ENCODE measurements around the gene RSL24D1.

RSL24D1 gene

DNA sequence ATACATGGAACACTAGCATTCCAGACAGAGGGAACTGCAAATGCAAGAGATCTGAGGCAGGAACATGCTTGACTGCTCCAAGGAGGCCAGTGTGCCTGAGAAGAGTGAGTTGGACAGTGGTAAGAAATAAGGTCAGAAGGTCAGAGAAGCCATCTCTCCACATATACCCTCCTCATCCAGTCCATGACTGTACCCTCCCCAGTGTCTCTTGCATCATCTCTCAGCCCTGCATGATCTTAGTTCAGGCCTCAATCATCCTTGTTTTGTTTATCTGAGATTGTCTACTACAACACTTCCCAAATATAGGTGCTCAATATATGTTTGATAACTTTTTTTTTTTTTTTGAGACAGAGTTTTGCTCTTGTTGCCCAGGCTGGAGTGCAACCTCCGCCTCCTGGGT is 5.5 kb upstream of the RSL24D1 start:
- Histone ChIP-seq H3K27me3 (ENCODE audit: control insufficient read depth, insufficient read depth, low read length) (no peaks in the 10 kb centered on the region), H3K4me1 (ENCODE audit: control insufficient read depth, insufficient read depth, low read length) (peaks cover 6% of the 10 kb centered on the region), H3K9me3 (replicated peaks; ENCODE audit: low read length) (no peaks in the 10 kb centered on the region), H3K36me3 (ENCODE audit: insufficient read depth, low read length) (no peaks in the 10 kb centered on the region), H3K9ac (ENCODE audit: low read depth, low read length) (no peak overlapping the region), H3K4me3 (ENCODE audit: low read length) (no peak overlapping the region), H3K4me2 (ENCODE audit: low read length) (no peak overlapping the region)

DNA sequence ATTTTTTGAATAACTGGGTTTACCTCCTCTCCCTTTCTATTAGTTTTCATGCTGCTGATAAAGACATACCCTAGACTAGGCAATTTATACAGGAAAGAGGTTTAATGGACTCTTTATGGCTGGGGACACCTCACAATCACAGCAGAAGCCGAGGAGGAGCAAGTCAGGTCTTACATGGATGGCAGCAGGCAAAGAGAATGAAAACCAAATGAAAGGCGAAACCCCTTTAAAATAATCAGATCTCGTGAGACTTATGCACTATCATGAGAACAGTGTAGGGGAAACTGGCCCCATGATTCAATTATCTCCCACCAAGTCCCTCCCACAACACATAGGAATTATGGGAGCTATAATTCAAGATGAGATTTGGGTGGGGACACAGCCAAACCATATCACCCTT is 2.0 kb upstream of the RSL24D1 start:
- Histone ChIP-seq H3K9ac (ENCODE audit: low read depth, low read length) (no peak overlapping the region), H3K4me2 (ENCODE audit: low read length) (no peak overlapping the region), H3K4me1 (ENCODE audit: control insufficient read depth, insufficient read depth, low read length) (peaks cover 23% of the 10 kb centered on the region), H3K9me3 (replicated peaks; ENCODE audit: low read length) (no peaks in the 10 kb centered on the region), H3K4me3 (ENCODE audit: low read length) (no peak overlapping the region), H3K36me3 (ENCODE audit: insufficient read depth, low read length) (peaks cover 2% of the 10 kb centered on the region), H3K27me3 (ENCODE audit: control insufficient read depth, insufficient read depth, low read length) (no peaks in the 10 kb centered on the region)

DNA sequence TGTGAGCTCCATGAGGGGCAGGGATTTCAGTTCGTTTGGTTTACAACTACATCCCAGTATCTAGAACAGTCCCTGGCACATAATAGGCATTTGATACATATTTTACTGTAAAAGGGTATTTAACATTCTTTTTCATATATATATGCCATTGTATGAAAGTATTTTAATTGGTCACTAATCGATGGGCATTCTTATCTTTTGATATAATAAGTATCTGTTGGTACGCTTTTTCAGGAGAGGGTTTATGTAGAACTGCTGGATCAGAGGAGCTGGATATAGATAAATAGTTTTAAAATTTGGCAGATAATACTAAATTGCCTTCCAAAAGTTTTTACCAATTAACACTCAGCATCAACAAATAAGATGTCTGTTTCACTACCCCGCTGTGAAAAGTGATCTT is 978 bp upstream of the RSL24D1 start:
- Histone ChIP-seq H3K9me3 (replicated peaks; ENCODE audit: low read length) (no peaks in the 10 kb centered on the region), H3K9ac (ENCODE audit: low read depth, low read length) (peak overlapping the region; percentile 91), H3K4me2 (ENCODE audit: low read length) (peak overlapping the region; percentile 86), H3K4me3 (ENCODE audit: low read length) (peak overlapping the region; percentile 90), H3K27me3 (ENCODE audit: control insufficient read depth, insufficient read depth, low read length) (no peaks in the 10 kb centered on the region), H3K36me3 (ENCODE audit: insufficient read depth, low read length) (peaks cover 3% of the 10 kb centered on the region), H3K4me1 (ENCODE audit: control insufficient read depth, insufficient read depth, low read length) (peaks cover 26% of the 10 kb centered on the region)

DNA sequence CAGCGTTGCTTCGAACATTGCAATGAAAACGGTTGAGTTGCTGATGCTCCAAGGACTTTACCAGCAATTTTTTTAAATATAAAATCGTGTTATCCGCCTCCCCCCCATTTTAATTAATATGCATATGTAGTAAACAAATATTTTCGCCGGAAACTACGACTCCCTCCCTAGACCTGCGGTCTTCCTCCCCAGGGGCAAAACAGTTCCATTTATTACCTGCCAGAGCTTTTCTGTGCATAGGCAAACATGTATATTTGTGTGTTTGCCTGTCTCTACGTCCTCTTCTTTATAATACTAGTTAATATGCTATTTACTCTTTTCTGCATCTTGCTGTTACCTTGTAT is 593 bp upstream of the RSL24D1 start:
- H3K36me3 ChIP-seq (ENCODE audit: insufficient read depth, low read length) = peaks cover 7% of the 10 kb centered on the region
- H3K4me1 ChIP-seq (ENCODE audit: control insufficient read depth, insufficient read depth, low read length) = peaks cover 26% of the 10 kb centered on the region
- H3K9ac ChIP-seq (ENCODE audit: low read depth, low read length) = peak overlapping the region; percentile 91
- no peaks in the 10 kb centered on the region for H3K27me3 ChIP-seq (ENCODE audit: control insufficient read depth, insufficient read depth, low read length)
- no peaks in the 10 kb centered on the region for H3K9me3 ChIP-seq (replicated peaks; ENCODE audit: low read length)
- peak overlapping the region; percentile 86 for H3K4me2 ChIP-seq (ENCODE audit: low read length)
- peak overlapping the region; percentile 90 for H3K4me3 ChIP-seq (ENCODE audit: low read length)

DNA sequence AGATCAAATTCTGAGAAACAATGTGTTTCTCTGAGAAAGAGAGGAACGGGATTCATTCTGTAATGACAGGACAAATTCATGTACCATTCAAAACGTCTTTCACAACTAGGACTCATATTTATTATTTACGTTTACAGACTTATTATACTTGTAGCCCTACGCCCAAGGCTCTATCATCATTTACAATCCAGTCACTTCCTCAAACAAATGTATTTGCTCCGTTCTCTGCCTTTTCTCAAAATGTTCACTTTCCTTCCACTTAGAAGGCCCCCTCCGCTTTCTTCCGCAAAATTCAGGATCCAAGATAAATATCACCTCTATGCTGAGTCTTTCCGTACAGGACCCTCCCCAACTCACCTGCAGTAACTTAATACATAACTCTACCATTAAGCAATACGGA is 745 bp downstream of the RSL24D1 start:
- peaks cover 18% of the 10 kb centered on the region for H3K36me3 ChIP-seq (ENCODE audit: insufficient read depth, low read length)
- peaks cover 26% of the 10 kb centered on the region for H3K4me1 ChIP-seq (ENCODE audit: control insufficient read depth, insufficient read depth, low read length)
- peak overlapping the region; percentile 86 for H3K4me2 ChIP-seq (ENCODE audit: low read length)
- H3K9ac ChIP-seq (ENCODE audit: low read depth, low read length) = peak overlapping the region; percentile 91
- H3K4me3 ChIP-seq (ENCODE audit: low read length) = peak overlapping the region; percentile 90
- no peaks in the 10 kb centered on the region for H3K27me3 ChIP-seq (ENCODE audit: control insufficient read depth, insufficient read depth, low read length)
- H3K9me3 ChIP-seq (replicated peaks; ENCODE audit: low read length) = no peaks in the 10 kb centered on the region

DNA sequence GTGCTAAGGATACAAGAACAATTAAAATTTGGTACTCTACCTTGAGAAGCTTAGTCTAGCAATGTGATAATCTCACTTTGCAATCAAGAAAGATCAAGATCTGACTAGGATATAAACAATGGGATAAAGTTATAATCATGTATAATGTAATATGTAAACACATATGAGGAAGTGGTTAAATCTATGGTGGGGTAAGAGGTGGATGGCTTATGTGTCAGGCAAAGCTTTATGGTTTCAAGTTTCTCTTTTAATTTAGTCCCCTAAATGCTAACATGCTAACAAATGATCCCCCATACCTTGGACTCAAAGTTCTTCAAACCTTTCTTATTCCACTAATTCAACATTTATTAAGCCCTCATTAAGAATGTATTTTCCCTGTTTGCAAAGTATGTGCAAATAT is 2.5 kb downstream of the RSL24D1 start:
- peak overlapping the region; percentile 86 for H3K4me2 ChIP-seq (ENCODE audit: low read length)
- no peaks in the 10 kb centered on the region for H3K9me3 ChIP-seq (replicated peaks; ENCODE audit: low read length)
- H3K4me1 ChIP-seq (ENCODE audit: control insufficient read depth, insufficient read depth, low read length) = peaks cover 26% of the 10 kb centered on the region
- peaks cover 29% of the 10 kb centered on the region for H3K36me3 ChIP-seq (ENCODE audit: insufficient read depth, low read length)
- H3K27me3 ChIP-seq (ENCODE audit: control insufficient read depth, insufficient read depth, low read length) = no peaks in the 10 kb centered on the region
- H3K9ac ChIP-seq (ENCODE audit: low read depth, low read length) = no peak overlapping the region
- H3K4me3 ChIP-seq (ENCODE audit: low read length) = no peak overlapping the region

DNA sequence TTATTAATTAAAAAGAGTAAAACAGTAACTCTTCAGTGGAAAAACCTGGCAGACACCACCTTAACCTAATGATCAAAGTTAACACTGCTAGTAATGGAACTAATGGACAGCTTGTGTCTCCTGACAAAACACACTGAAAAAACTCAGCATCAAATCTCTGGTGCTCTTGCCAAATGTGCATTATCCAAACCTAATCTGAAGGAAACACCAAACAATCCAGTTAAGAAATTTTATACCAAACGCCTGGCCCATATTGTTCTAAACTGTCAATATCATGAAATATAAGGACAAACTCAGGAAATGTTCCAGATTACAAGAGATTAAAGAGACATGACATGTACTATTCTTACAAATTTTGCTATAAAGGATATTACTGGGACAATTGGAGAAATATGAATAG is 10.4 kb downstream of the RSL24D1 start:
- peaks cover 3% of the 10 kb centered on the region for H3K4me1 ChIP-seq (ENCODE audit: control insufficient read depth, insufficient read depth, low read length)
- no peak overlapping the region for H3K4me3 ChIP-seq (ENCODE audit: low read length)
- peaks cover 48% of the 10 kb centered on the region for H3K36me3 ChIP-seq (ENCODE audit: insufficient read depth, low read length)
- no peak overlapping the region for H3K9ac ChIP-seq (ENCODE audit: low read depth, low read length)
- H3K9me3 ChIP-seq (replicated peaks; ENCODE audit: low read length) = no peaks in the 10 kb centered on the region
- no peaks in the 10 kb centered on the region for H3K27me3 ChIP-seq (ENCODE audit: control insufficient read depth, insufficient read depth, low read length)
- no peak overlapping the region for H3K4me2 ChIP-seq (ENCODE audit: low read length)

DNA sequence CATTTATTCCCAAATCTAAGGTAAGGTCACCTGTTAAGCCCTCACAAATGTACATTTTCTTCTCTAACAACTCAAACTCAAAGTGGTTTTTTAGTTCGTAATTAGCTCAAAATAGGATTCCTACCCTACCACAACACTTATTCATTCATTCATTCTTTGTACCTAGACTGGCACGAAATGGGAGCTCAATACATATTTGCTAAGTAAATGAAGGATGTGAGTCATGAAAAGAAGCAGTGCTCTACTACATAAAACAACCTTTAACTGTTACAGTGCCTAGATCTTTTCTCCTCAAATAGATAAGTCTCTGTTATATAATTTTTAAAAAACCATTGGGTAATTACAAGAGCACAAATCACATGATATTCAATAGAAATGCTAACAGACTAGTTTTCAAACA is 13.1 kb downstream of the RSL24D1 start:
- Histone ChIP-seq H3K9ac (ENCODE audit: low read depth, low read length) (no peak overlapping the region), H3K27me3 (ENCODE audit: control insufficient read depth, insufficient read depth, low read length) (no peaks in the 10 kb centered on the region), H3K4me1 (ENCODE audit: control insufficient read depth, insufficient read depth, low read length) (peaks cover 3% of the 10 kb centered on the region), H3K9me3 (replicated peaks; ENCODE audit: low read length) (no peaks in the 10 kb centered on the region), H3K4me3 (ENCODE audit: low read length) (no peak overlapping the region), H3K4me2 (ENCODE audit: low read length) (no peak overlapping the region), H3K36me3 (ENCODE audit: insufficient read depth, low read length) (peaks cover 47% of the 10 kb centered on the region)

DNA sequence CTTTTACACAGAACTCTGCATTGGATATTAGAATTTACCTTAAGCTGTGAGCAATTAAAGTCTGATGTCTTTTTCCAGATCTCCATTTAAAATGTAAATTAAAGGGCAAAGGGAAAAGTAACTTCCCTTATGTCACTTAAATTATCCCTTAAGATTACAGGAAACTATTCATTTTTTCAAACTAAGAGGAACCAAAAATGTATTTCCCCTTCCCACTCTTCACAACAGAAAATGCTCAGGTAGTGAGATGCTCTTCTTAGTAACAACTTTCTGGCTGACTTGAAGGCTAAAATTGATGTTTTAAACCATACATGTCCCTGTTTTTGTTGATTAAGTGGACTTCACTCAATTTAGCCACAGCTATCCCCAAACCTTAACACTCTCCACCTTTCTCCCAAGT is 17.6 kb downstream of the RSL24D1 start:
- H3K27me3 ChIP-seq (ENCODE audit: control insufficient read depth, insufficient read depth, low read length) = no peaks in the 10 kb centered on the region
- no peak overlapping the region for H3K4me3 ChIP-seq (ENCODE audit: low read length)
- peaks cover 31% of the 10 kb centered on the region for H3K36me3 ChIP-seq (ENCODE audit: insufficient read depth, low read length)
- no peaks in the 10 kb centered on the region for H3K9me3 ChIP-seq (replicated peaks; ENCODE audit: low read length)
- H3K4me1 ChIP-seq (ENCODE audit: control insufficient read depth, insufficient read depth, low read length) = peaks cover 3% of the 10 kb centered on the region
- no peak overlapping the region for H3K4me2 ChIP-seq (ENCODE audit: low read length)
- H3K9ac ChIP-seq (ENCODE audit: low read depth, low read length) = no peak overlapping the region

DNA sequence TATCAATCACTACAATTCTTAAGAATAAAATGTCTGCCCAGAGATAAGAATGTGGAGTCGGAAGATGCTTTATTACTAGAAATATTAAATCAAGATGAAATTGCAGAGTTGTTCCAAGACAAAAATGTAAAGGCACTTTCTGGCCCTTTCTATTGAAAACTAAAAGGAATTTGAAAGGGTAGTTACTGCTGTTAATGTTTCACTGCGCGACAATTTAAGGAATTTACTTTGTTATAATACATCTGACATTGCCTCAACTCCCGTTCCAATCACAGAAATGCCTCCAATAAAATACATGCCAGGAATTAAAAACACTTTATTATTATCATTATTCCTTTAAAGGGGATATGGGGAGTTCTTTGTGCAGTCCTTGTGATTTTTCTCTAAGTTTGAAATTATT is 26.4 kb downstream of the RSL24D1 start:
- Histone ChIP-seq H3K4me1 (ENCODE audit: control insufficient read depth, insufficient read depth, low read length) (no peaks in the 10 kb centered on the region), H3K4me3 (ENCODE audit: low read length) (no peak overlapping the region), H3K27me3 (ENCODE audit: control insufficient read depth, insufficient read depth, low read length) (no peaks in the 10 kb centered on the region), H3K36me3 (ENCODE audit: insufficient read depth, low read length) (no peaks in the 10 kb centered on the region), H3K9ac (ENCODE audit: low read depth, low read length) (no peak overlapping the region), H3K4me2 (ENCODE audit: low read length) (no peak overlapping the region), H3K9me3 (replicated peaks; ENCODE audit: low read length) (no peaks in the 10 kb centered on the region)

DNA sequence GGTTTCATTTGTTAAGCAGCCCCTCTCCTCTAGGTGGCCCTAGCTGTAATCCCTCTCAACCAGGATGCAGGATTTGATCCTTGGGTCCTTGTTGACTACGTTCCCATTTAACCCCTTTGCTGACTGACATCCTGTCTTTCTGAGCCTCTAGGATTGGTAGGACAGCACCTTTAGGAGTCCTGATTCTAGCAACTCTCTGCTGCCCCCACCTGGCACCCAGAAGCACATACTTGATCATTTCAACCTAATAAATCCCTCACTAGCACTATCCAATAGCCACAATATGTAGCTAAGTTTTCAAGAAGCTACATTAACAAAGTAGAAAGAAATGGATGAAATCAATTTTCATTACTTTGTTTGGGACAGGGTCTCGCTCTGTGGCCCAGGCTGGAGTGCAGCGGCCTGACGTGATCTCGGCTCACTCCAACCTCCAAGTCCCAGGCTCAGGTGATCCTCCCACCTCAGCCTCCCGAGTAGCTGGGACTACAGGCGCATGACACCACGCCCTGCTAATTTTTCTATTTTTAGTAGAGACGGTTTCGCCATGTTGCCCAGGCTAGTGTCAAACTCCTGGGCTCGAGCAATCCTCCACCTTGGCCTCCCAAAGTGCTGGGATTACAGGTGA is 28.3 kb downstream of the RSL24D1 start:
- Histone ChIP-seq H3K9ac (ENCODE audit: low read depth, low read length) (no peak overlapping the region), H3K4me3 (ENCODE audit: low read length) (no peak overlapping the region), H3K27me3 (ENCODE audit: control insufficient read depth, insufficient read depth, low read length) (no peaks in the 10 kb centered on the region), H3K36me3 (ENCODE audit: insufficient read depth, low read length) (no peaks in the 10 kb centered on the region), H3K4me2 (ENCODE audit: low read length) (no peak overlapping the region), H3K4me1 (ENCODE audit: control insufficient read depth, insufficient read depth, low read length) (no peaks in the 10 kb centered on the region), H3K9me3 (replicated peaks; ENCODE audit: low read length) (no peaks in the 10 kb centered on the region)

DNA sequence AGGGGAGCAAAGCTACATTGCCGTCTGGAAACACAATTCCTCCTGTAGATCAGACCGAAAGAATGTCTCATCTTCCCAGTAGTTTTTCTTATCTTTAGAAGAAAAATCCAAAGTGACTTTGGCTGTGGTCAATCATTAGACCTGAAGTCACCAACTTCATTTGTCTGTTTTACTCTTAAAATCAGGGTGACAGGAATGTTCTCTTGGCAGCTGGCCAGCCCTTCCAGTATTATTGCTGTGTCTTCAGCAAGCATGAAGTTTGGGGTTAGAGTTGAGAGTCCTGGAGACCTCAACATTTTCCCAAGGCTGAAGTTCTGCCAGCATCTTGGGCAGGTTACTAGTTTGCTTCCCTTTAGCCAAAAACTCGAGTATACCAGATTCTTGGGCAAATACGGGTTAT is 32.5 kb downstream of the RSL24D1 start:
- Histone ChIP-seq H3K27me3 (ENCODE audit: control insufficient read depth, insufficient read depth, low read length) (no peaks in the 10 kb centered on the region), H3K36me3 (ENCODE audit: insufficient read depth, low read length) (no peaks in the 10 kb centered on the region), H3K4me2 (ENCODE audit: low read length) (no peak overlapping the region), H3K4me3 (ENCODE audit: low read length) (no peak overlapping the region), H3K9ac (ENCODE audit: low read depth, low read length) (no peak overlapping the region), H3K4me1 (ENCODE audit: control insufficient read depth, insufficient read depth, low read length) (no peaks in the 10 kb centered on the region), H3K9me3 (replicated peaks; ENCODE audit: low read length) (no peaks in the 10 kb centered on the region)

Measured in skeletal muscle satellite cell (primary cell).